Caco-2 (cell line): ENCODE data around the gene EPHB1. TPM values are rescaled to one million over a fixed set of nuclear protein-coding genes. Genes with fewer than 3 reads are reported as not detected.

Experiments
- BruUV-seq: library from RNA; stranded (reverse); fragments of 400-500 nt; replicated peaks from 2 replicates; lab custom pipeline; 2021; lab: Mats Ljungman, UMichigan
- CTCF ChIA-PET: fragments of 300-600 bp; sonication (Branson Sonifier 250); formaldehyde crosslinking; loops from one replicate; lab custom pipeline; 2022; ENCODE audit warnings: antibody characterized with exemption; lab: Charles Lee
- POLR2A ChIA-PET: fragments of 300-600 bp; sonication (Branson Sonifier 250); formaldehyde crosslinking; loops from one replicate; lab custom pipeline; 2022; ENCODE audit warnings: antibody characterized with exemption; lab: Charles Lee
- DNase-seq, 2 experiments: peaks; one replicate each; pipeline versions ENCODE4 v3.0.0 to v3.0.0-alpha.2; 2020 to 2022
- H3K27me3 ChIP-seq: replicated peaks from 2 replicates; pipeline ENCODE4 v1.6.0; 2011; ENCODE audit warnings: low read length; ENCODE audit not compliant: control insufficient read depth, insufficient read depth
- H3K36me3 ChIP-seq: 2 replicates; pipeline ENCODE4 v1.5.1; 2011; ENCODE audit warnings: low read length; ENCODE audit not compliant: control insufficient read depth, insufficient read depth
- H3K4me1 ChIP-seq: fragments of 250-450 bp; sonication (Bioruptor Pico); 2 replicates; pipeline ENCODE4 v1.5.1; 2020; ENCODE audit warnings: mild to moderate bottlenecking
- H3K4me3 ChIP-seq: 2 replicates; pipeline ENCODE4 v1.5.1; 2011; ENCODE audit warnings: low read depth, mild to moderate bottlenecking, control low read depth, low read length
- H3K9me3 ChIP-seq: fragments of 250-450 bp; sonication (Bioruptor Pico); 2 replicates; pipeline ENCODE4 v1.5.1; 2020; ENCODE audit warnings: mild to moderate bottlenecking, moderate library complexity
- H3K27ac Mint-ChIP-seq: one replicate; pipeline ENCODE4 v1.8.0; 2022; ENCODE audit warnings: mixed read lengths; ENCODE audit not compliant: unreplicated experiment
- H3K27me3 Mint-ChIP-seq: one replicate; pipeline ENCODE4 v1.8.0; 2022; ENCODE audit warnings: mixed read lengths; ENCODE audit not compliant: insufficient read depth, unreplicated experiment
- H3K36me3 Mint-ChIP-seq: one replicate; pipeline ENCODE4 v1.8.0; 2022; ENCODE audit warnings: mild to moderate bottlenecking, mixed read lengths; ENCODE audit not compliant: insufficient read depth, unreplicated experiment
- H3K4me1 Mint-ChIP-seq: one replicate; pipeline ENCODE4 v1.8.0; 2022; ENCODE audit warnings: low read depth, mixed read lengths; ENCODE audit not compliant: unreplicated experiment
- H3K4me3 Mint-ChIP-seq: one replicate; pipeline ENCODE4 v1.8.0; 2022; ENCODE audit warnings: mild to moderate bottlenecking, moderate library complexity, mixed read lengths; ENCODE audit not compliant: unreplicated experiment
- H3K9me3 Mint-ChIP-seq: one replicate; pipeline ENCODE4 v1.8.0; 2022; ENCODE audit warnings: mixed read lengths; ENCODE audit not compliant: unreplicated experiment
- CTCF ChIP-seq, 2 experiments: fragments of 200-600 bp in 1 of 2; IDR thresholded peaks; 1 replicate in 1 of 2; 2 replicates in 1 of 2; pipeline versions ENCODE4 v1.5.1 to v1.8.0; 2011 to 2022; ENCODE audit warnings: antibody characterized with exemption in 1 of 2, control low read depth in 1 of 2, inconsistent platforms in 1 of 2, low read depth in 1 of 2, low read length in 1 of 2, mild to moderate bottlenecking in 1 of 2, moderate library complexity in 1 of 2; ENCODE audit not compliant: insufficient read depth in 1 of 2, severe bottlenecking in 1 of 2, unreplicated experiment in 1 of 2
- intact Hi-C: fragments of 100-400 bp; cut with micrococcal nuclease; formaldehyde crosslinking; loops from one replicate; pipeline ENCODE4 v1.10.0; 2022; ENCODE audit not compliant: unreplicated experiment
- total RNA-seq: library from RNA; stranded (reverse); gene quantifications from 2 replicates; pipeline ENCODE4 v1.2.3, GENCODE V29; 2022

The EPHB1 gene
- total RNA-seq, 1 experiment from 2014 or later, result 2.3 TPM

- Histone ChIP-seq H3K9me3 (no peaks in the 10 kb centered on the region), H3K27me3 (no peaks in the 10 kb centered on the region), H3K4me3 (no peak overlapping the region), H3K36me3 (no peaks in the 10 kb centered on the region), H3K4me1 (no peaks in the 10 kb centered on the region)
- BruUV-seq, result no TSS peak
- H3K9me3 Mint-ChIP-seq, result no peaks in the 10 kb centered on the region
- H3K27ac Mint-ChIP-seq, result no peak overlapping the region
- no peak overlapping the region for H3K4me3 Mint-ChIP-seq
- ChIA-PET POLR2A (no interaction called here), CTCF (no interaction called here)
- no peak for TF ChIP-seq CTCF (IDR thresholded peaks at IDR 0.05; ENCODE audit: insufficient read depth in 1 of 2, low read depth in 1 of 2, low read length in 1 of 2, severe bottlenecking in 1 of 2, unreplicated experiment in 1 of 2)
- H3K4me1 Mint-ChIP-seq, result no peaks in the 10 kb centered on the region
- intact Hi-C loops, result no loop called here
- peaks cover 11% of the 10 kb centered on the region for H3K27me3 Mint-ChIP-seq
- no peaks in the 10 kb centered on the region for H3K36me3 Mint-ChIP-seq
- DNase-seq, result no peak
Observed at GRCh38 chr3:134916276-134916961, 121.4 kb downstream of the EPHB1 start.

GRCh38 chr3:134917631-134918030 is 122.6 kb downstream of the EPHB1 start:
- H3K4me3 Mint-ChIP-seq, result no peak overlapping the region
- H3K27me3 Mint-ChIP-seq, result peaks cover 11% of the 10 kb centered on the region
- H3K4me1 Mint-ChIP-seq, result no peaks in the 10 kb centered on the region
- no peak for TF ChIP-seq CTCF (IDR thresholded peaks at IDR 0.05; ENCODE audit: insufficient read depth in 1 of 2, low read depth in 1 of 2, low read length in 1 of 2, severe bottlenecking in 1 of 2, unreplicated experiment in 1 of 2)
- Histone ChIP-seq H3K36me3 (no peaks in the 10 kb centered on the region), H3K4me3 (no peak overlapping the region), H3K27me3 (no peaks in the 10 kb centered on the region), H3K9me3 (no peaks in the 10 kb centered on the region), H3K4me1 (no peaks in the 10 kb centered on the region)
- ChIA-PET POLR2A (no interaction called here), CTCF (no interaction called here)
- DNase-seq, result no peak
- intact Hi-C loops, result no loop called here
- BruUV-seq, result no TSS peak
- H3K36me3 Mint-ChIP-seq, result no peaks in the 10 kb centered on the region
- no peaks in the 10 kb centered on the region for H3K9me3 Mint-ChIP-seq
- H3K27ac Mint-ChIP-seq, result no peak overlapping the region

- TF ChIP-seq CTCF (IDR thresholded peaks at IDR 0.05; ENCODE audit: insufficient read depth in 1 of 2, low read depth in 1 of 2, low read length in 1 of 2, severe bottlenecking in 1 of 2, unreplicated experiment in 1 of 2), result no peak
- no peaks in the 10 kb centered on the region for H3K4me1 Mint-ChIP-seq
- no peaks in the 10 kb centered on the region for H3K9me3 Mint-ChIP-seq
- peaks cover 11% of the 10 kb centered on the region for H3K27me3 Mint-ChIP-seq
- no peaks in the 10 kb centered on the region for H3K36me3 ChIP-seq
- no peak overlapping the region for H3K27ac Mint-ChIP-seq
- BruUV-seq, result no TSS peak
- no peak overlapping the region for H3K4me3 ChIP-seq
- no peaks in the 10 kb centered on the region for H3K4me1 ChIP-seq
- no peak overlapping the region for H3K4me3 Mint-ChIP-seq
- DNase-seq, result no peak
- POLR2A ChIA-PET, result no interaction called here
- intact Hi-C loops, result no loop called here
- CTCF ChIA-PET, result no interaction called here
- no peaks in the 10 kb centered on the region for H3K36me3 Mint-ChIP-seq
- H3K27me3 ChIP-seq, result no peaks in the 10 kb centered on the region
- no peaks in the 10 kb centered on the region for H3K9me3 ChIP-seq
Observed at GRCh38 chr3:134918441-134918840, 123.4 kb downstream of the EPHB1 start.
